Measurements from ENCODE around the gene ELL3.
"Not testable (repeated sequence)": the region's sequence is repeated elsewhere in the genome, so short reads cannot be mapped to it uniquely, and the experiment has no call there.

Gene ELL3

DNA sequence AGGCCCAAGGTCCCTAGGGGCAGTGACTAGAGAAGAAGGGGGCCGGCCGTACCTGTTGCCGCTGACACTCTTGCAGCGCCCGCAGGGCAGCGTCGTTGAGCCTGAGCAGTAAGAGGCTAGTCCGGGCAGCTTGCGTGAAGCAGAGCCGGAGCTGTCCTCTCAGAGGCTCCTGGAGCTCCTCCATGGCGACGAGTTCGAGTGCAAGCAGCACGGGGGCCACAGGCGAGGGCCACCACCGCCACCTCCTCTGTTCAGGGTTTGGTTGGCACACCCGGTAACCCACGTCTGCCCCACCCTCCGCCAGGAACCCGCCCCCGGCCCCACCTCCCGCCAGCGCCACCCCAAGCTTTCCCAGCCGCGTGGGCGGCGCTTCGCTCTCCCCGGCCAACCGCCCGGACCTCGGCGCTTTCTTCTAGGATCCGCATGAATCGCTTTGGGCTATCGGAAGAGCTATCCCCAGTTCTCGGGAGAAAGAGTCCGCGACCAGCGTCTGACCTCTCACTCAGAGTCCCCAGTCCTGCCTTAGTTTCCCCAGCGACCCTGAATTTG, at the start of gene ELL3:
ELL3 (minus strand) TSS at position 249 of the 549 bp plus-strand sequence; CDS start at position 184, 65 bp downstream.
- DNase-seq = peak; percentile 61

DNA sequence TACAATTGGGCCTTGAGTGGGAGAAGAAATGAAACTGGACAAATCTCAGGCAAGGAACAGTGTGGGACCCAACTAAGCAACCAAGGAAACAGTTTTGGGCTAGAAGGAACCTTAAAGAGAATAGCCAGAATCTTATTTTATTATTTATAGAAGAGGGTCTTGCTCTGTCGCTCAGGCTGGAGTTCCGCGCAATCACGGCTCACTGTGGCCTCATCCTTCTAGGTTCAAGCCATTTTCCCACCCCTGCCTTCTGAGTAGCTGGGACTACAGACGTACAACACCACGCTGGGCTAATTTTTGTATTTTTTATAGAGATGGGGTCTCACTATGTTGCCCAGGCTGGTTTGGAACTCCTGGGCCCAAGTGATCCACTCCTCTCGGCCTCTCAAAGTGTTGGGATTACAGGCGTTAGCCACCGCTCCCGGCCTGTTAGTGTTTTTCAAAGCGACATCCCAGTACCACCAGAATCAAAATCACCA, 49.3 kb upstream of the ELL3 start:
- DNase-seq = no peak

- DNase-seq = not testable (repeated sequence)
These were observed 48.5 kb upstream of the ELL3 start for GRCh38 chr15:43825305-43825704.

DNA sequence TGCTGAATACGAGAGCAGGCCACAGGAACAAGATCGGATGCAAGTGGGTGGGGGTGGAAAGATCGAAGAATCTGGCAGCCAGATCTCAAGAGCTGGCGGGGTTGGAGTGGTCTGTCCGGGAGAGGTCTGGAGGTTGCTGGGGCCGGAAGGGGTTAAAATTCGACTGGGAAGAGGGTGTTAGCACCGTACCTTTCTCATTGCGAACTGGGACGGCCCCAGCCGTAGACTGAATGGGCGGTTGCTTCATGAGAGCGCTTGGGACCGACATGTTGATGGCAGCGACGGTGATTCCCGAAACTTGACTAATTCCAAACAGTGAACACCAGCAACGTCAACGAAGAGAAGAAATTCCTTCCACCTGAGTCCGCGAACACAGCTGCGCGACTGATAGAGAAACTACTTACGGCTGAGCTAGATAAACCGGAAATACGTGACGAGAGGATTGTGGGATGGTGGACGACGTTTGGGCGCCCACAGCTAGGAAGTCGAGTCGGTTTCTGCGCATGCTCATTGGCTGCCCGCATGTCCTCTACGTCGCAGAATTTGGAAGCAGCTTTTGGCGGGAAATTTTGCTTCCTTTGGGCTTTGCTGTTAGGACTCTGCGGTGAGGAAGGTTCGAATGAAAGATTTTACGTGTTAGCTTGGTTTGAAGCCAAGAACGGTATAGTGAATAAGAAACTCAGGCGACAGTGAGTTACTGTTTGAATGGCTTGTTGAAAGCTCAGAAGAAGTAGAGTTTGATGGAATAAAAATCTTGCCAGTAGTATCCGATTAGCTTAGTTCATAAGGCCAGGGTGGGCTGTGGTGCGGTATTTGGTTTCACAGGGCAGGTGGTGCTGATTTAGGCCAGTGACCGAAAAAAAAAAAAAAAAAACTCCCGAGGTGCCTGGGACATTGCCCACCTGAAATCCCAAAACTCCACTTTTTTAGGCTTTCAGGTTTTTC, 47.8 kb upstream of the ELL3 start, which contains the start of gene MFAP1:
MFAP1 (minus strand) TSS at position 389 of the 945 bp plus-strand sequence; CDS start at position 268, 121 bp downstream.
- peak; percentile 98 for DNase-seq

- no peak for DNase-seq
These were observed 44.7 kb upstream of the ELL3 start for GRCh38 chr15:43821505-43821904.

GRCh38 chr15:43815064-43815463, 38.3 kb upstream of the ELL3 start:
- DNase-seq = not testable (repeated sequence)

DNA sequence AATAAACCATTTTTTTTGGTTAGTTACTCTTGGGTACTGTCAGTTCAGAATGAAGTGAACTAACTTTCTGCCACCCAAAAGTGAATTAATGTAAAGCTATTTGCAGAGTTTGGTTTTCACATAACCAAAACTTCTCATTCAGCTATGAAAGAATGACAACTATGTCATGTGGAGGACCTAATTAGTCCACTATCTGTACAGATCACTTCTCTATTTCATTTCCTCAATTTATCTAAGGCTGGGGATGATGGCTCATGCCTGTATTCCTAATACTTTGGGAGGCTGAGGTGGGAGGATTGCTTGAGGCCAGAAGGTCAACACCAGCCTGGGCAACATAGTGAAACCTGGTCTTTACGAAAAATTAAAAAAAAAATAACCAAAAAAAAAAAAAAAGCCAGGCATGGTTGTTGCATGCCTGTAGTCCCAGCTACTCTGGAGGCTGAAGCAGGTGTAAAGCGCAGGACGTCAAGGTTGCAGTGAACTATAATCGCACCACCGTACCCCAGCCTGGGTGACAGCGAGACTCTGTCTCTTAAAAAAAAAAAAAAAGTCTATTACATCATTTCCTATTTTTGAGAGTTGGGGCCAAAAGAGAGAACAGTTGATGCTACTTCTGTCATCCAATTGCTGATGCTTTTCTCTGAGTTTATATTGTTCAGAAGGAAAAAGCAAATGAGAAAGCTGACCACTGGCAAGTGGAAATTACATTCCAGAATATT, 32.4 kb upstream of the ELL3 start:
- no peak for DNase-seq

DNA sequence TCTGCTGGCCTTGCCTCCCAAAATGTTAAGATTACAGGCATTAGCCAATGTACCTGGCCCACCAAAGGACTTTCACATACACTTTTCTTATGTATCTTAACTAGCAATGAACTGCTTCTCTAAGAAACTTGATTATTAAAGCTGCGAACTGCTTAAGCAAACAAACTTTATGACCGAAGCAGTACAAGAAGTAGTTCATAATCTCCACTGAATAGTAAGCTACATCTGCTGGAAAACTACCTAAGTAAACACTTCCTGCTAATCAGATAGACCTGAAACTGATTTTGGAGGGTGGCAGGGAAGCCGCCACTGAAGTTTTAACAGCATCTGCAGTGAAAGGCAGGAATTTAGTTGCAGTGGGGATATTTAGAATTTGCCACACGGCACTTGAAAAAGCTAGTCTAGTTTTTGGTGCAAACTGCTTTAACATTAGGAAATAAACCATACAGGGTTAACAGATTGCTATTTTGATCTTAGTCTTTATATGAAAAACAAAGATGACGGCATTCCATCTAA, 31.7 kb upstream of the ELL3 start:
- no peak for DNase-seq

DNA sequence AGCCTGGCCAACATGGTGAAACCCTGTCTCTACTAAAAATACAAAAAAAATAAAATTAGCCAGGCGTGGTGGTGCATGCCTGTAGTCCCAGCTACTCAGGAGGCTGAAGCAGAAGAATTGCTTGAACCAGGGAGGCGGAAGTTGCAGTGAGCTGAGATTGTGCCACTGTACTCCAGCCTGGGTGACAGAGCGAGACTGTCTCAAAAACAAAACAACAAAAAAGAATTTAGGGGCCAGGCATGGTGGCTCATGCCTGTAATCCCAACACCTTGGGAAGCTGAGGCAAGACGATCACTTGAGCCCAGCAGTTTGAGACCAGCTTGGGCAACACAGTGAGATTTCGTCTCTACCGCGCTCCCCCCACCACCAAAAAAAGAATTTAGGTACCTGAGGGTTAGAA, 25.9 kb upstream of the ELL3 start:
- not testable (repeated sequence) for DNase-seq

DNA sequence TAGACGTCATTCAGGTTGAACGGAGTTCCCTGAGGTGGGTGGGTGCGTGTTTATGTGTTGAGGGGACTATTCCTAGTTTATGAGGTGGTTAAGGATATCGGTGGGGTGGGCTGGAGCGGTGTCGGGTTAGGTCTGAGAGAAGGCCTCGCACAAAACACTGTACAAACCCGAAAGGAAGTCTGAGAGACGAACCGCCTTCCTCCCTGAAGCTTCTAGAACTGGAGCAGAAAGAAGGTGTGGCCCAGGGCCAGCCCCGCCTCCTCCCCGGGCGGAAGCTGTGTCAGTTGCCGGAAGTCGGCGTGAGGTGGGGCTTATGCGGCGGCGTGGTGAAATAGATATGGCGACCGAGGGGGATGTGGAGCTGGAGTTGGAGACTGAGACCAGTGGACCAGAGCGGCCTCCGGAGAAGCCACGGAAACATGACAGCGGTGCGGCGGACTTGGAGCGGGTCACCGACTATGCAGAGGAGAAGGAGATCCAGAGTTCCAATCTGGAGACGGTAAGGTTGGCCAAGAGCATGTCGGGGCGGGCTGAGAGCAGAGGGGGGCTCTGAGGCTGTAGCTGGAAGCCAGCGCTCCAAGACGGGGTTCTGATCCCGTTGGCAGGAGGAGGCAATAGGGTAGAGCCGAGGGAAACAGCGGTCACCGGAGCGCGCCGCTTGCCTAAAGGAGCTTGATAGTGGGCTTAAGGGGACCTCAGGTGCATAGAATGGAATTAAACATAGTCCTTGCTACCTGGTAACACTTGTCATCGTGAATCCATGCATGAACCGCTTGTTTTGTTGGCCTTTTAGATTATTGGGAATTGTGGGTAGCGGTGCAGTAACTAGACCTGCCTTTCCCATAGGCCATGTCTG, 23.7 kb upstream of the ELL3 start, which contains the start of gene HYPK:
HYPK (plus strand) TSS at position 314 of the 856 bp plus-strand sequence; CDS start at position 338, 24 bp downstream.
- peak; percentile 84 for DNase-seq

DNA sequence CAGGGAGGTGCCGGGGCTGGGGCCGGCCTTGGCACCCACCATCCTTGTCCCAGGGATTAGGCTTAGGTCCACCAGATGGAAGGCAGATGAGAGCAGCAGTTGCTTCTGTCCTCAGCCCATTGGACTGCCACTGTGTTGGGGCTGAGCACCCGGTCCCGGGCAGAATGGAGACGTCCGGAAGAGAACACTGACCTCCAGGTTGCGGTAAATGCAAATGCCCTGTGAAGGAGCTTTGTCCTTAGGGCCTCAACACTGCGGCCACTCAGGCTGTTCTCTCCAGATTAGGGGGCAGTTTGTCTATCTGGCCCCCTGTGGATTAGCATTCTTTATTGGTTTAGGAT, 23.1 kb upstream of the ELL3 start, which contains the start of gene SERINC4:
SERINC4 (minus strand) TSS at position 276 of the 341 bp plus-strand sequence; CDS start at position 42, 234 bp downstream.
- no peak for DNase-seq

GRCh38 chr15:43799209-43799944, 22.6 kb upstream of the ELL3 start:
- DNase-seq = no peak

GRCh38 chr15:43796566-43796965, 19.8 kb upstream of the ELL3 start:
- DNase-seq = no peak

GRCh38 chr15:43795997-43796396, 19.2 kb upstream of the ELL3 start:
- no peak for DNase-seq

GRCh38 chr15:43795197-43795596, 18.4 kb upstream of the ELL3 start:
- no peak for DNase-seq

DNA sequence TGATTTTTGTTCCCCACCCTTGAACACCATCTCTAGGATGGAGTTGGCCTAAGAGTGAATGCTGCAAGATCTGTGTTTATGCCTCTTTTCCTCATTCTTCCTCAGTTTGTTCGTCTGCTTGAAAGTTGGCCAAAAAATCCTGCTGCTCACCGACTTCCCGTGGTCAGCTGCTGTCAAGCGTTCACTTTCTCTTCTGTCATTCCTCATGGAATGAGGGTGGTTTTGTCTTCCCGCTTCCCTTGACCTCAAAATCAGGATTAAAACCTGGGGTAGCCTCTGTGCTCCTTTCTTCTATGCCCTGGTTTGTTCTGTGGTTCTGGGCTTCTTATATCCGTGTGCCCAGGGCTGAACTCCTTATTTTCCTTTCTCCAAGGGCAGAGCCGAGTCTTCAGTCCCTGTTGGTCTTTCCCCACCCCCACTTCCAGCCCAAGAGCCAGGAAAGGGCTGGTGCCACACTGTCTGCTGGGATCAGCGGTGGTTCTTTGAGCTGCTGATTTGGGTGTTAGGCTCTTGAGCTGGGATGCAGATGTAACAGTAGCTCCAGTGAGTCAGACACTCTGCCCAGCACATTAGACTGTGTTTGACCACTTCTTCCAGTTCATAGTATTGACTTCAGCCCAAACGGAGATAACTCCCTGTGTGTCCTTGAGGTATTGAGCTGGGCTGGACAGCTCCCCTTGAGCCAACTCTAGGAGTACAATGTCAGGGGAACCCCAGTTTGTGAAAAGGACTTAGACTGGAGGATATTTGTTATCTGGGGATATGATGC, 17.7 kb upstream of the ELL3 start:
- peak; percentile 70 for DNase-seq

GRCh38 chr15:43793647-43794046, 16.9 kb upstream of the ELL3 start:
- DNase-seq = no peak

DNA sequence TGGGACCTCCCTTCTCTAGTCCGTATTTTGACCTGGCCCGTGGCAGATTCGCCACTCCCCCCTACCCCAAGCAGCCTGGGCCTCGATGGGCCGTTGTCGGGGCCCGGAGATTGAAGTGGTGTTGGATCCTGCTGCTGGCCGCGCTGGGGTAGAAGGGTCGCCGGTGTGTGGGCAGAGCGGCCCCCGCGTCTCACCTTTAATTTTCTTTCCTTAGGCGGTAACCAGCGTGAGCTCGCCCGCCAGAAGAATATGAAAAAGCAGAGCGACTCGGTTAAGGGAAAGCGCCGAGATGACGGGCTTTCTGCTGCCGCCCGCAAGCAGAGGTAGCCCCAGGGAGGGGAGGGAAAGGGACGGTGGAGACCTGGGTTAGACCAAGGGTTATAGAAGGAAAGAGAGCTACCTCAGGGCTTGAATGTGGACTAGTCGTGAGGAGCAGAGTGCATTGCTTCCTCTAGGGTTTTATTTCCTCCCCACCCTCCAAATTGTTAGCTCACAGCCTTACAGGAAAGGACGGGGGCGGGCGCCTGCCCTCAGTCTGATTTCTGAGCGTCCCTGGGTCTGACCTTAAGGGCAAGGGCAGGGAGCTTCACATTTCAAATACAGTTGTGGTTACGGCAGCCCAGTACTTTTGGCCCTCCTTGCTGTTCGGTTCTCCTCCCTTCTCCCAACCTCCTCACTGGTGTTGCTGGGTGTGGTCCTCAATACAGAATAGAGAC, 16.2 kb upstream of the ELL3 start:
- DNase-seq = peak; percentile 52

GRCh38 chr15:43791993-43792760, 15.4 kb upstream of the ELL3 start, which contains the start of gene SERF2:
Gene SERF2, plus strand, starts transcription at chr15:43792320. Its CDS starts 57 bp downstream, at chr15:43792377.
- peak; percentile 100 for DNase-seq

Measured in fibroblast of skin of right biceps (primary cell).